GM21423 (cell line): ENCODE data around the gene HOXB9.

Experiments used
- ATAC-seq: cut with Tn5 transposase; IDR thresholded peaks from one replicate; pipeline ENCODE4 v1.9.1; 2021; ENCODE audit warnings: mild to moderate bottlenecking, moderate library complexity; ENCODE audit not compliant: unreplicated experiment

The HOXB9 gene

DNA sequence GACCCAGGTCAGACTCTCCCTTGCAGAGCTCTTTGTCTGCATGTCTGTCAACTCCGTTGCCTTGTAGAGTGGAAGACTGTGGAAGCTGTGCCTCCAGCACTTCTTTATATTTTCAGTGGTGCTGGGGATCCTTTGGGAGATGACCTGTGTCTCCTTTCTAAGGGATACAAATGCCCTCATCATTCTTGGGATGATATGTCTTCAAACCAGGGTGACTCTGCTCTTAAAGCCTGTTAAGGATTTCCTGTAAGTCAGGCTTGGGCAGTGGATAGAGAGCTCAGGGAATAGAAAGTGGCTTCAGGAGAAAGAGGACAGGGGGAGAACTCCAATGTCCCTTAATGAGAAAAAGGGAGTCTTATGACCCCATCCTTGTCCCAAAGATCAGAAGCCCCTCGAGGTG is 37.6 kb downstream of the HOXB9 start:
- no peak for ATAC-seq

DNA sequence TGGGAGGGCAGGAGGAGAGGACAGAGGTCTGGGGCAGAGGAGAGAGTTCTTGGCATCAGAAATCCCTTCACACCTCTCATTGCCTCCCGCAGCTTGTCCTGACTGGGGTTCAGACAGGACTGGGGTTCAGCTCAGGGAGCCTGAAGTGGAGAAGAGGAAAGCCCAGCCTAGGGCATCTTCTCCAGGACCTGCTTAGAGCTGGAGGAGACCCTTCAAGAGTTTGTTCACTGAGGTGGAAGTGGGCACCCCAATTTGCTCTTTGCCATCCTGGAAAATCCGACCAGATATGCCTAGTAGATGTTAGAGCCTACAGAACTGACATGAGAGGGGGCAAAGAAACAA is 38.1 kb downstream of the HOXB9 start:
- ATAC-seq = no peak

DNA sequence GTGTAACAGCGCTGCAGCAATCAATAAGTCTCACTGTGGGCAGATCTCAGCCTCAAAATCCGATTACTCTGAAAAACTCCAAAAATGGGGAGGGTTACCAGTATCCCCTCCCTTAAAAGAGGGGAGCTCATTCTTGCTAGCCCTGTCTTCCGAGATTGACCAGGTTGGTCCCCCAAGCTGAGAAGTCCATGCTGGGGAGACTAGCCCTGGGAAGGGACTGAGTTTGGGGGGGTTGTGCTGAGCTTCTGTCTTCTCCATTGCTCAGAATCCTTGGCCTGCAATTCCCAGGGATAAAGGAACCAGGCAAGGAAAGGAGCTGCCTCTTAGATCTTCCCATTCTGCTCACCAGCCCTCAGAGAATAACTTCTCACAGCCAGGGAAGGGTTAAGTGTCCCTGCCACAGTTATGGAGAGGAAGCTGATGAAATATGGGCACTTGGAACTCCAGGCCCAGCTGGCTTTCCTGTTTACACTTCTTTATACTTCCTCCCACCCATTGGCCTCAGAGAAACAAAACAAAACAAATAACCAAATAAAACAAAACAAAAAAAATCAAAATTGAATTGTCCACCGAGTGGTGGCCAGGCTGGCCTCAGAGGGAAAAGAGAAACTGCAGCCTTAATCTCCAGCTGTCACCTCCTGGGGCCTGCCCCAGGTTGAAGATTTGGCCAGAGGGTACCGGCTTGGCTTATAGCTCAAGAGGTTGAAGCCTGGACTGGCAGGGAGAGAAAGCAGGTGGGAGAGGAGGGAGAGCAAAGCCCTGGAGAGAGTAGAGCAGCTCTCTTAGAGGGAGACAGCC is 38.7 kb downstream of the HOXB9 start:
- no peak for ATAC-seq

- ATAC-seq = no peak
Measured at GRCh38 chr17:48586355-48587258, 39.6 kb downstream of the HOXB9 start.

DNA sequence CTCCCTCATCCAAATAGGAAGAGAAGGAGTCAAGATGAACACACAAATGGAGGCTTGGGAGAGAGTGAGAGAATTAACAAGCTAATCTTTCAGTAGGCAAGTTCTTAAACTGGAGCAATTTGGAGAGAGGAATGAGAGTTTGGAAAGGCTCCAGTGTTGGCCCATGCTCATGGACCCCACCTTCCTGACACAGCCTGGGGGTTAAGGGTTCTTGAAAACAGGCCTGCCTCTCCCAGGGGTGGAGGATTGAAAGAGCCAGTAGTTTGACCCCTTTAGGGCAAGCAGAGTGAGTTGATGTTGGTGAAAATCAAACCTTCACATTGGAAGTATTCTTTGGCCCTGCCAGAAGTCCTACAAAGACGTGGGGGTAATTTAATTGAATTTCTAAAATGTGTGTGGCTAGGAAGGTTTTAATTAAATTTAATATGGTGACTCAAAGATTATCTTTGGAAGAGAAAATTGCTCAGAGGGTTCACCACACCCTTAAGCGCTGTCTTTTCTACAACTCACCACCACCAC is 41.9 kb downstream of the HOXB9 start:
- ATAC-seq = no peak

DNA sequence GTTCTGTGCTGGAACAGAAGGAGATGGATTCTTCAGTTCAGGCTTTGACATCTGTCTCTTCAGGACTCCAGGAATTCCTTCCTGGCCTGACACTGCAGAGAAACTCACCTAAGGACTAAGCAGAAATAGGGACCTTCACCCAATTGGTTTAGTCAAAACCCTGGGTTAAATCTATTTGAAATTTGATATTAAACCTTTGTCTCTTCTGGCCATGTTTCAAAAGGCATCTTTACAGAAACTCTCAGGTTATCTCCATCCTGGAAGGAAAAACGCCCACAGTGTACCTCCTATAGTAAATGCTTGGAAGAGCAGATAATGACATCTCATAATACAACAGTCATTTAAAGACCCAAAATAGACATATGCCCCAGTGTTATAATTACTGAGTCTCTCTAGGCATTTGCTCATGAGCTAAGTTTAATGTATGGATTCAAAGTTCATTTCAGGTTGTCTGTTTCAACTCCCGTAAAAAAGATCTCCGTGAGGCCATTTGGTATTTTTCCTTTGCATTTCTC is 42.4 kb downstream of the HOXB9 start:
- no peak for ATAC-seq

- ATAC-seq = no peak
Measured at GRCh38 chr17:48582750-48583069, 43.4 kb downstream of the HOXB9 start.

- ATAC-seq = no peak
Measured at GRCh38 chr17:48579760-48580554, 46.2 kb downstream of the HOXB9 start.

DNA sequence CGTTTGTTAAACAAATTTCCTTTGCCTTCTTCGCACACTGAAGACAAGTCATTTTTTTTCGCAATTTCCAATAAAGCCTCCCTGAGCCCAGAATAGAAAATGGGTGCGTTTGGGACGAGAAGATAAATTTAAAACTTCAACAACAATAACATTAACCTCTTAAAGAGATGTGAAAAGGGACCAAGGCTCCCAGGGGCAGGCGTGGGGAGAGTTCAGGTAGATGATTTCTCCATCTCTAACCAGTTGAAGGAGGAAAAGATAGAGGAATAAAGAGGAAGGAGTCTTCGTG is 46.7 kb downstream of the HOXB9 start:
- no peak for ATAC-seq

DNA sequence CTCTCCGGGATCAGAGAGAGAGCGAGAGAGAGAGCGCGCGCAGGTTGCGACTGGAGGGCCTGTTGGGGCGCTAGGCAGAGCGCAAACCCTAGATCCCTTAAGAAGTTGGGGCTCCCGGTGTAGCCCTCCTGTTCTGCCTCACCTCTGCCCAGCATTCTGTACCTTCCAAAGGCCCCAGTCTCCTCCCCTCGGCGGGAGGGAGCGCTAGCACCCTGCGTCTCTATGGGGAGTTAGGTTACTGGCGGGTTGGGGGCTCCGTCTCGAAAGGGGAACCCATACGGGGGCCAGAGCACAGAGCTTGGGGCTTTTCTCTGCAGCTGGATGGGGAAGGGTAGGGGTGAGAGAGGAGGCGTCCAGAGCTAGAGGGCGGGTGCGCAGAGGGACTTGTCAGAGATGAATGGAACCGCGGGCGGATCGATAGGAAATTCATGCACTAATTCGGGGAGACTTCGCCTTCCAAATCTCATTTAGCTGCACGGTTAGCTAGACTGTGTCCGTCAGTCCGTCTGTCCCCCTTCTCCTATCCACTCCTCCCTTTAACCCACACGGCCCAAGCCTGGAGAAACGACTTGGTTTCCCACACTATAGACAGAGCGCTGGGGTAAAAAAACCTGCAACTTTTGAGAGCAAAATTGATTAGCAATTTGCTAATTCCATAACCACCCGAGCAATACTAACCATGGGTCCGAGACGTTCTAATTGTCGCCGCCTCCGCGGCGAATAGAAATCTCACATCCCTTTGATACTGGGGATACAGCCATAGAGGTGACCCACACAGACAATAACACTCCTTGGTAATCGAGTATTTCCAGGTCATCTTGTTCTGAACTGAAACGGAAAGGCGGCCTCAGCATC is 47.3 kb downstream of the HOXB9 start:
- no peak for ATAC-seq

DNA sequence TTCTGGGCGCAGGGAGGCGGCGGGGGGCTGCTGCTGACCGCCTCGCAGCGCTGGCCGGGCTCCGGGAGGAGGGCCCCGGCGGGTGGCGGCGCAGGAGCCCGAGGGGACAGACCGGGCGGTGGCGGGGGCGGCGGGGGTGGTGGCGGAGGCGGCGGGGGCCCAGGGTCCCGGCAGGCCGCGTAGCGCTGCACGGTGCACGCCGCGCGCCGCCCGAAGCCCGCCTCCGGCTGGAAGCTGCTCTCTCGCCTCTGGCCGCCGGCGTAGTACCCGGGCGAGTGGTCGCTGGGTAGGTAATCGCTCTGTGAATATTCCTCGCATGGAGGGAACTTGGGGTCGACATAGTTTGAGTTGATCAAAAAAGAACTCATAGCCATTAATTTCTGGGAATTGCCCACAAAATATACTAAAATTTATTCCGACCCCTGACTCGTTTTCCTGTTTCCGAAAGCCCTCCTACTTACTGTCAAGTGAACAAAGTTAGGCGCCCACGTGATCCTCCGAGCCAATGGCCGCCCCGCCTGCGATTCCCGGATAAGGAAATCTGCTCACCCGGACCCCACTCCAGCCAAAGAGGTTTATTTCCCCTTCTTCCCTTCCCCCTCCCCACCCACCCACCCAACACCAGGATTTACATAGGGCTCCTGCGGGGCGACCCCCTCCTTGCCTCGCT is 48.1 kb downstream of the HOXB9 start, which contains the start of gene HOXB4:
Gene HOXB4, minus strand, starts transcription at position 405 of the 670 bp plus-strand sequence. Its CDS starts 31 bp downstream, at position 374.
- no peak for ATAC-seq

DNA sequence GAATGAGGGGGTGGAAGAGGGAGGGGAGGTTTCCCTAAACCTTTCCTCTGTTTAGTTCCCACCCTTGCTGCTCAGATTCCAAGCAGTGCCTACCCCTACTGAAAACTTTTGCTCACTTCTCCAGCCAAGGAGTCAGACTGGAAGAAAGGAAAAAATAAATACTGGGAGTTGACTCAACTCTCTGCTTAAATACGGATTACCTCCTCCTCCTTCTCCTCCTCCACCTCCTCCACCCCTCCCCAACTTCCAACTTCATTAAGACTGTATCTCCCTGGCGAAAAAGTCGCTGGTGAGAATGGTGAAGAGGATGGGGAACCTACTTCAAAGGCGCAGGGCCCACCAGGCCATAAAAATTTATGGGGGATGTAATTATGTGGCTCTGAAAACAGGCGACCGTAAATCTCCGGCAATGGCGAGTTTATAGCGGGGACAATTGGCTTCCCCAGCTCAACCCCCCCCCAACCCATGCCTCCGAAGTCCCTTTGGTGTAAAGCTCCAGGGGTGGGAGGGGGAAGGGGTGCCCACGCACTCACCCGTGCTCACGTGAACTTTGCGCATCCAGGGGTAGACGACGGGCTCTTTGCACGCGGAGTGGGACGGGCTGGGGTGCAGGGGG is 48.7 kb downstream of the HOXB9 start:
- no peak for ATAC-seq

DNA sequence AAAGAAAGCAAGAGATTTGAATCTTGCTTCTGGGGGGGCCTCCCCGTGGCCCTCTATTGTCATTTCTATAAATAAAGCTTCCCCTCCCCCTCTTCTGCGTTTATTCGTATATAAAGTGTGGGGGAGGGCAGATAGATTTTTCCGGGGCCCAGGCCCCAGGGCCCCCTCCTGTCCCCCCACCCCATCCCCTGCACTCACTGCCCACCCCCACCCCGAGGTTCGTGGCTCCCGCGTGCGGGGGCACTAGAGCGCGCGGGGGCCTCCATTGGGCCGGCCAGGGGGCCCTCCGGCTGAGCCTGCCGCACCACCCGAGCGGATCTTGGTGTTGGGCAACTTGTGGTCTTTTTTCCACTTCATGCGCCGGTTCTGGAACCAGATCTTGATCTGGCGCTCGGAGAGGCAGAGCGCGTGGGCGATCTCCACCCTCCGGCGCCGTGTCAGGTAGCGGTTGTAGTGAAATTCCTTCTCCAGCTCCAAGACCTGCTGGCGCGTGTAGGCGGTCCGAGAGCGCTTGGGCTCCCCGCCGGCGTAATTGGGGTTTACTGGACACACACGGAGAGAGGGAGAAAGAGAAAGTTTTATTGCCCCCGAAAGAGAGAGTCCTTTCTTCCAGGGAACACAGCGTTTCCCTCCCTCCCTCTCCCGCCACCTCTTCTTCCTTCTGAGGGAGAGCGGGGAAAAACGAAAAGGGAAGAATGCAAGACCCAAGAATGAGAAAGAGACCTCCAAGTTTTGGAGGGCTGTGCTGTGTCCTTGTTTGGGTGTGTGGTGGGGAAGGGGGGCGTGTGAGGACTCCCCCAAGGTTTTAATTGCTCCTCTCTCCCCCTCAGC is 49.5 kb downstream of the HOXB9 start:
- no peak for ATAC-seq

DNA sequence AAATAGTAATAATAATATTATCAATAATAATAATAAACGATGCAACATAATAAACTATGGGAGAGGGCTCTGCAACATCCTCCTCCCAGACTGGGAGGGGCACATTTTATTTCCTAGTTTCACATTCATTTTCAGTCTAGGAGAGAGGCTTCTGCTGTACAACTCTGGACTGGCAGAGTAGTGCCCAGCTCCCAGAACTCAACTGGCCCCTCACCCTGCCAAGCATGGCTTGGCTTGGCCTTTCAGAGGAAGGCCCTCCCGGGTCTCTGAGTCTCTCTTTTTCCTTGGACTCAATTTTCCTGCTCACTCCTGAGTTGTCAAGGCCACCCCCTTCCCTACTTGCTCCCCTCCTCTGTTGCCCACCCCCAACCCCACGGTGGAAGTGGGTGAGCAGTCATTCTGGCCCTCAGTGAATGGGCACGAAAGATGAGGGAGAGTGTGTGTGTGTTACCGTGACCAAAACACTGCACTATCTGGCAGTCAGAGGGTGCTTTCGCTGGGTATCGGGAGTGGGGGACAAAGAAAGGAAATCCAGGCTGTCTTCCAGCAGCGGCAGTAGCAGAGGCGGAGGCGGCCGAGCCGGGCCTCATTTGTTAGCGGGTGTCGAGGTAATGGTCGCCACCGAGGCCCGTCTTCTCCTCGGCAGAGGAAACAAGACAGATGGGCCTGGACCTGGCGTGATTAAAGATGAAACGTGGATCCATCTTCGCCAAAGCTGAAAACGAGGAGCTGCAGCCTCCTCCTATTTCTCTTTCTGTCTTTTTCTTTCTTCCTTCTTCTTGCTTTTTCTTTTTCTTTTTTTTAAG is 50.3 kb downstream of the HOXB9 start:
- no peak for ATAC-seq

DNA sequence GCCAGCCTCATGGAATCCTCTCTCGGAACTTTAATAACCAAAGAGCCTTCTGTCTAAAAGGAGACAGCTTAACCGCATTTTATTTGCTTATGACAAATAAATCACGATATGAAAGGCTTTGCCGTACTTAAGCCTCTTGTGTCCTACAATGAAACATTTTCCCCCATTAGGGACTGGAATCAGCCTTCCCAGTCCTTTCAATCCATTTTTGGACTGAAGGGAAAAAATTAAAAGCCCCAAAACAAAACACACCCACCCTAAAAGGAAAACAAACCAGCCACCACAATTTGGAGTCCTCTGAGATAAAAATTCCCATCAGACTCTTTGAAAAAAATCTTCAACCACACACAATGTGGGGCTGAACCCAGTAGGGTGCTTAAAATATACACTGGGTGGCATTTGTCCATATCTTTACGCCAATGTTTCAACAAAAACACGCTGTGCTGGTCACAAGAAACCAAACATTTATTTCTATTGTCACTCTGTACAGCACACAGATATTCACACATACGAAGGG is 51.0 kb downstream of the HOXB9 start:
- no peak for ATAC-seq

DNA sequence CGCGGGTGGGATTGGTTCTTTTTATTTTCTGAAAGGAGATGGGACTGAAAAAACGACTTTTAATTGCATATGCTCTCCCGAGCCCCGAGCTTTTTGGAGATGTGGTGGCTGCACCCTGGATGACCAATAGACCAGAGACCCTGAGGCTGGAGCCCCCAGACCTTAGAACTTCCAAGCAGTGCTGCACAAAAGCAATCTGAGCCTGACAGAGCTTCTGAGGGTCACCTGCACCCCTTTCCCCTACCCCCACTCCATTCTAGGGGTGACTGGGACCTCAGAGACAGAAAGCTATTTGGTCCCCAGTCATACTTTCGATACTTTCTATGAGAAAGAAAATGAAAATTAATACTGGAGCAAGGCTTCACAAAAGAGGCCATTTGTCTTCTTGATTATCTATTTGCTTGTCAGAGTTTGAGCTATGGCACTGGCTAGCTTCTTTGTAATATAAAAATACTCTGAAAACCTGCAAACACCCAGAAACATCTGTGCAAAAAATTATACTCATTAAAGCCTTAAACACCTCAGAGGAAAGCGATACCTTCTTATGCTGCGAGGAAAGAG is 51.6 kb downstream of the HOXB9 start:
- no peak for ATAC-seq

DNA sequence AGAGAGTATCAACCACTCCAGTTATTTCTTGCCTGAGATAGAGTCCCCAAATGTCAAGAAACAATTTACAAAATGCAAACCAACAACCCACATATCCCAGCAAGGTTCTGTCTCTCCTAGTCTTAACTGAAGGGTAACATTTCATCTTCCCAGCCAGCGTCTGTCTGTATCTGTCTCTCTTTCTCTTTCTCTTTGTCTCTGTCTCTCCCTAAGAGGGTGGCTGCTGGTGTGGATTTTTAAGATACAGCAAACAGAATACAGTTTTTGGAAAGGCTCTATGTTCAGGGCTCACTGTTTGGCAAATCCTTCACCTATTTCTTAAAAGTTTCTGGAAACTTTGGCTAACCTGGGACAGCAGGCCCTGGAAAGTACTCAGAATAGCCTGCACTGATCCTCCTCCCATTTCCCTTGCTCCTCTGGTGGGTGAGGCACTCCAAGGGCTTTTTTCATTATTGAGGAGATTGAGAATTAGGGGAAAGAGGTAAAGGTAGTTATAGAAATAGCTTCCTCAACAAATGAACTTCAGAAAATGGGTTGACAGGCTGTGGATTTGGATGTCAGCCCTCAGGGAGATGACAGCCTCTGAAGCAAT is 54.2 kb downstream of the HOXB9 start:
- ATAC-seq = no peak
